ENCODE data around the gene NOL4. TPM values are rescaled to one million over a fixed set of nuclear protein-coding genes. Genes with fewer than 3 reads are reported as not detected.

The NOL4 gene
- total and polyA plus RNA-seq, 10 of the 15 experiments (the other 5 are each of a cell fraction or from before 2014, with no cell fraction given) = 1.3 to 10.0 (median 6.3) TPM

- no peaks in the 10 kb centered on the region for H3K79me2 ChIP-seq (ENCODE audit: control insufficient read depth, insufficient read depth, low read length)
- ChIA-PET SMC1A (ENCODE audit: uncharacterized antibody, unreplicated experiment) (interaction anchor here (0.7 to 4.2 kb wide), 24 partner anchors 10 to 286 kb away, joined by 3 to 63 read pairs (median 4); no protein-coding TSS in a partner anchor), RAD21 (ENCODE audit: unreplicated experiment) (interaction anchor here (0.6 to 3.0 kb wide), 23 partner anchors 11 to 418 kb away, joined by 3 to 59 read pairs (median 4); no protein-coding TSS in a partner anchor), POLR2A (interaction anchor here (0.6 to 2.0 kb wide), 10 partner anchors 10 to 285 kb away, joined by 3 to 7 read pairs (median 4); no protein-coding TSS in a partner anchor), CTCF (interaction anchor here (0.6 to 7.1 kb wide), 37 partner anchors 10 to 585 kb away, joined by 3 to 88 read pairs (median 5); no protein-coding TSS in a partner anchor)
- no peak overlapping the region for H3K9ac ChIP-seq (ENCODE audit: control insufficient read depth, insufficient read depth, low read length)
- no peak overlapping the region for H3K27ac ChIP-seq (ENCODE audit: control insufficient read depth, insufficient read depth)
- no TSS peak for BruUV-seq (replicated peaks)
- intact Hi-C loops (cut with micrococcal nuclease; ENCODE audit: unreplicated experiment) = loop anchor here (2.0 to 10.0 kb wide), 2 partner anchors 66 to 180 kb away; no protein-coding TSS in a partner anchor
- H3K4me2 ChIP-seq (ENCODE audit: control insufficient read depth, insufficient read depth) = no peak overlapping the region
- DNase-seq (ENCODE audit: low read depth, low spot score) (no peak), ATAC-seq (no peak), FAIRE-seq (no peak)
- WGBS (ENCODE audit: insufficient coverage, insufficient replicate concordance, low lambda C conversion rate, missing lambda C conversion rate) = 32% methylated on average over 2 of the region's 3 CpGs
- no peaks in the 10 kb centered on the region; the same call in 2 of the 3 replicates for H3K9me3 ChIP-seq (replicated peaks; ENCODE audit: control insufficient read depth, insufficient read depth, low read length)
- H3K27me3 ChIP-seq (replicated peaks in 1 of 2; ENCODE audit: control insufficient read depth in 2 of 2, insufficient read depth in 2 of 2, low read length in 1 of 2) = peaks cover 0 to 13% of the 10 kb centered on the region in 2 experiments
- no peaks in the 10 kb centered on the region for H4K20me1 ChIP-seq (ENCODE audit: control insufficient read depth, insufficient read depth)
- H2AFZ ChIP-seq (ENCODE audit: control insufficient read depth, low read depth, low read length) = no peak overlapping the region
- no peaks in the 10 kb centered on the region for H3K4me1 ChIP-seq (ENCODE audit: control insufficient read depth, insufficient read depth, low read length)
- no peak for TF ChIP-seq IKZF1 (conservative IDR thresholded peaks at IDR 0.05)
- TF ChIP-seq KDM1A (IDR thresholded peaks at IDR 0.05; ENCODE audit: borderline replicate concordance) = no peak
- no peak for TF ChIP-seq GATAD2B (conservative IDR thresholded peaks at IDR 0.05; ENCODE audit: low read depth)
- TF ChIP-seq RAD51 (IDR thresholded peaks at IDR 0.05) = no peak
- no peak for TF ChIP-seq HSF1 (IDR thresholded peaks at IDR 0.05; ENCODE audit: low read depth, low read length)
- TF ChIP-seq HDGF (IDR thresholded peaks at IDR 0.05) = no peak
- no peak for TF ChIP-seq HDAC6 (IDR thresholded peaks at IDR 0.05; ENCODE audit: unreplicated experiment)
- TF ChIP-seq EGR1 (IDR thresholded peaks at IDR 0.05; ENCODE audit: borderline replicate concordance in 1 of 2, low read depth in 2 of 2, low read length in 2 of 2) = no peak
- no peak for TF ChIP-seq BMI1 (IDR thresholded peaks at IDR 0.05; ENCODE audit: borderline replicate concordance)
- TF ChIP-seq EP300 (IDR thresholded peaks at IDR 0.05; ENCODE audit: borderline replicate concordance in 1 of 2, control insufficient read depth in 1 of 2, low read depth in 2 of 2, low read length in 2 of 2) = no peak
- no peak for TF ChIP-seq PBX3 (IDR thresholded peaks at IDR 0.05; ENCODE audit: insufficient replicate concordance, low read depth, low read length)
- TF ChIP-seq POLR2A (IDR thresholded peaks at IDR 0.05; ENCODE audit: low read depth, low read length) = no peak
- TF ChIP-seq EZH2 (IDR thresholded peaks at IDR 0.05; ENCODE audit: borderline replicate concordance, control insufficient read depth, low read depth, low read length) = no peak
- TF ChIP-seq REST (IDR thresholded peaks at IDR 0.05; ENCODE audit: low read depth, low read length) = no peak
- in situ Hi-C loops (cut with MboI) = no loop called here
- H3K4me3 ChIP-seq = no peak overlapping the region
- H3K36me3 ChIP-seq (ENCODE audit: control insufficient read depth in 2 of 2, insufficient read depth in 2 of 2, low read length in 1 of 2) = no peaks in the 10 kb centered on the region
Measured at GRCh38 chr18:34225218-34225553, 473 bp upstream of the NOL4 start.
